ENCODE results near the gene DZIP1L. TPM values are rescaled to one million over a fixed set of nuclear protein-coding genes. Genes with fewer than 3 reads are reported as not detected.

The DZIP1L gene
- polyA plus RNA-seq, 2 of the 4 experiments (the other 2 are of a cell fraction), result 2.7 to 7.0 TPM

DNA sequence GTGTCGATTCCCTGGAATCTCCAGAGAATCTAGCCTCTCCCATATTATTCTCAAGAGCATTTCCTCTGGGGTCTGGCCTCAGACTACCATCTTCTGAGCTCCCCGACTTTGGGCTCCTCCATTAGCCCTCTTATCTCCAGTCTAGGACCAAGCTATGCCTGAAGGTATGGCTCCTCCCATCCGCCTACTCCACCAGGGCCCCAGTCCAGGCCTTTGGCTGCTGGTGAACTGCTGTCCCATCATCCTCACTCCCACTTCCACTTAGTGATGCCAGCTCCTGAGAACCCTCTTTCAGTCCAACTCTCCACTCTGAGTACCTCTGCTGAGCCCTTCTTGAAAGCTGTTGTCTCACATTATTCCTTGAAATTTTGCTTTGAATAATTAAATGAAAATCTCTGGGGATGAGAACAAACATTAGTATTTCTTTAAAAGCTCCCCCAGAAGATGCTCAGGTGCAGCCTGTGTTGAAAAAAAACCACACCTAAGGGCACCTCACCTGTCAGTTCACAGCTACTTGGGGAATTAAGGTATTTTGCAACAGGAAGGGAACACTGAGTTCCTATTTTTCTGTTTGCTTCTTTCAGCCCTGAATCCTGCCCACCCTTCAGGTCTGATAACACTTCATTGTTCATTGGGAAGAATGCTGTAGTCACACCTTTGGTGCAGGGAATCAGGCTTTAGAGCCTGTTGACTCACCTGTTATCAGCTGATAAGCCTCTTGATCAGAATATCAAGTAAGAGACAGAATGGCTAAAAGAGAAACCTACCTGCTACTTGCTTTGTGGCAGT lies 95.9 kb downstream of the DZIP1L start:
- no peak for FAIRE-seq
- POLR2A ChIA-PET, result no interaction called here
- TF ChIP-seq, protein P1, sequence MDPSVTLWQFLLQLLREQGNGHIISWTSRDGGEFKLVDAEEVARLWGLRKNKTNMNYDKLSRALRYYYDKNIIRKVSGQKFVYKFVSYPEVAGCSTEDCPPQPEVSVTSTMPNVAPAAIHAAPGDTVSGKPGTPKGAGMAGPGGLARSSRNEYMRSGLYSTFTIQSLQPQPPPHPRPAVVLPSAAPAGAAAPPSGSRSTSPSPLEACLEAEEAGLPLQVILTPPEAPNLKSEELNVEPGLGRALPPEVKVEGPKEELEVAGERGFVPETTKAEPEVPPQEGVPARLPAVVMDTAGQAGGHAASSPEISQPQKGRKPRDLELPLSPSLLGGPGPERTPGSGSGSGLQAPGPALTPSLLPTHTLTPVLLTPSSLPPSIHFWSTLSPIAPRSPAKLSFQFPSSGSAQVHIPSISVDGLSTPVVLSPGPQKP (IDR thresholded peaks at IDR 0.05; ENCODE audit: low read depth, low read length), result no peak
- TF ChIP-seq JUN (IDR thresholded peaks at IDR 0.05) (no peak), POLR2AphosphoS2 (conservative IDR thresholded peaks at IDR 0.05; ENCODE audit: low read length) (no peak), MYC (IDR thresholded peaks at IDR 0.05; ENCODE audit: borderline replicate concordance, low read length) (no peak), EHMT2 (IDR thresholded peaks at IDR 0.05; ENCODE audit: low read depth) (no peak), BHLHE40 (IDR thresholded peaks at IDR 0.05; ENCODE audit: low read depth, low read length) (no peak), HOXB5 (CRISPR knock-in tag; IDR thresholded peaks at IDR 0.05) (no peak), HEYL (CRISPR knock-in tag; IDR thresholded peaks at IDR 0.05) (no peak)
- TF ChIP-seq, protein P2, sequence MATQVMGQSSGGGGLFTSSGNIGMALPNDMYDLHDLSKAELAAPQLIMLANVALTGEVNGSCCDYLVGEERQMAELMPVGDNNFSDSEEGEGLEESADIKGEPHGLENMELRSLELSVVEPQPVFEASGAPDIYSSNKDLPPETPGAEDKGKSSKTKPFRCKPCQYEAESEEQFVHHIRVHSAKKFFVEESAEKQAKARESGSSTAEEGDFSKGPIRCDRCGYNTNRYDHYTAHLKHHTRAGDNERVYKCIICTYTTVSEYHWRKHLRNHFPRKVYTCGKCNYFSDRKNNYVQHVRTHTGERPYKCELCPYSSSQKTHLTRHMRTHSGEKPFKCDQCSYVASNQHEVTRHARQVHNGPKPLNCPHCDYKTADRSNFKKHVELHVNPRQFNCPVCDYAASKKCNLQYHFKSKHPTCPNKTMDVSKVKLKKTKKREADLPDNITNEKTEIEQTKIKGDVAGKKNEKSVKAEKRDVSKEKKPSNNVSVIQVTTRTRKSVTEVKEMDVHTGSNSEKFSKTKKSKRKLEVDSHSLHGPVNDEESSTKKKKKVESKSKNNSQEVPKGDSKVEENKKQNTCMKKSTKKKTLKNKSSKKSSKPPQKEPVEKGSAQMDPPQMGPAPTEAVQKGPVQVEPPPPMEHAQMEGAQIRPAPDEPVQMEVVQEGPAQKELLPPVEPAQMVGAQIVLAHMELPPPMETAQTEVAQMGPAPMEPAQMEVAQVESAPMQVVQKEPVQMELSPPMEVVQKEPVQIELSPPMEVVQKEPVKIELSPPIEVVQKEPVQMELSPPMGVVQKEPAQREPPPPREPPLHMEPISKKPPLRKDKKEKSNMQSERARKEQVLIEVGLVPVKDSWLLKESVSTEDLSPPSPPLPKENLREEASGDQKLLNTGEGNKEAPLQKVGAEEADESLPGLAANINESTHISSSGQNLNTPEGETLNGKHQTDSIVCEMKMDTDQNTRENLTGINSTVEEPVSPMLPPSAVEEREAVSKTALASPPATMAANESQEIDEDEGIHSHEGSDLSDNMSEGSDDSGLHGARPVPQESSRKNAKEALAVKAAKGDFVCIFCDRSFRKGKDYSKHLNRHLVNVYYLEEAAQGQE (IDR thresholded peaks at IDR 0.05), result no peak
- TF ChIP-seq, protein P3, sequence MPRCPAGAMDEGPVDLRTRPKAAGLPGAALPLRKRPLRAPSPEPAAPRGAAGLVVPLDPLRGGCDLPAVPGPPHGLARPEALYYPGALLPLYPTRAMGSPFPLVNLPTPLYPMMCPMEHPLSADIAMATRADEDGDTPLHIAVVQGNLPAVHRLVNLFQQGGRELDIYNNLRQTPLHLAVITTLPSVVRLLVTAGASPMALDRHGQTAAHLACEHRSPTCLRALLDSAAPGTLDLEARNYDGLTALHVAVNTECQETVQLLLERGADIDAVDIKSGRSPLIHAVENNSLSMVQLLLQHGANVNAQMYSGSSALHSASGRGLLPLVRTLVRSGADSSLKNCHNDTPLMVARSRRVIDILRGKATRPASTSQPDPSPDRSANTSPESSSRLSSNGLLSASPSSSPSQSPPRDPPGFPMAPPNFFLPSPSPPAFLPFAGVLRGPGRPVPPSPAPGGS (IDR thresholded peaks at IDR 0.05), result no peak
- TF ChIP-seq, protein P4, sequence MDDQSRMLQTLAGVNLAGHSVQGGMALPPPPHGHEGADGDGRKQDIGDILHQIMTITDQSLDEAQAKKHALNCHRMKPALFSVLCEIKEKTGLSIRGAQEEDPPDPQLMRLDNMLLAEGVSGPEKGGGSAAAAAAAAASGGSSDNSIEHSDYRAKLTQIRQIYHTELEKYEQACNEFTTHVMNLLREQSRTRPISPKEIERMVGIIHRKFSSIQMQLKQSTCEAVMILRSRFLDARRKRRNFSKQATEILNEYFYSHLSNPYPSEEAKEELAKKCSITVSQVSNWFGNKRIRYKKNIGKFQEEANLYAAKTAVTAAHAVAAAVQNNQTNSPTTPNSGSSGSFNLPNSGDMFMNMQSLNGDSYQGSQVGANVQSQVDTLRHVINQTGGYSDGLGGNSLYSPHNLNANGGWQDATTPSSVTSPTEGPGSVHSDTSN (IDR thresholded peaks at IDR 0.05), result no peak
- WGBS (ENCODE audit: missing lambda C conversion rate), result 68% methylated on average over 3 of the region's 3 CpGs
- no peak overlapping the region for H3K27ac ChIP-seq
- ATAC-seq, result no peak
- no peaks in the 10 kb centered on the region for H3K9me3 ChIP-seq
- CTCF ChIA-PET, result no interaction called here
- no peak overlapping the region for H3K4me2 ChIP-seq
- no peaks in the 10 kb centered on the region for H3K4me1 ChIP-seq
- no peak for DNase-seq (ENCODE audit: low read depth in 1 of 2, low spot score in 1 of 2)
- H3K4me3 ChIP-seq, result no peak overlapping the region

DNA sequence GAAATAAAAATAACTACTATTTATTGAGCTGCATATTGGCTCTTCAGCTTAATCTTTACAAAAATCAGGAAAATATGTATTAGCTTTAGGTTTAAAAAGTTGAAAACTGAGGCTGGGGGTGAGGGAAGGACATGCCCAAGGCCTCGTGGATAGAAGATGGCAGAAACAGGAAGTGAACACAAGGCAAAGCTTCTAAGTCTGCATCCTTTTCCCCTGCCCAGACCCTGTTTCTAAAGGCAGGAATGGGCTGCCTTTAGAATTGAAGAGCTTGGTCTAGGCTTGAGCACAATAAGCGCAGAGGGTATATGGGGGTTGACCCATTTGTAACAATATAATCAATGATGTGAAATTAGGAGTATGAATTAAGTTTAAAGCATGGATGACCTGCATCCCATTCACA lies 99.3 kb downstream of the DZIP1L start:
- H3K4me2 ChIP-seq, result no peak overlapping the region
- no peak overlapping the region for H3K27ac ChIP-seq
- no peaks in the 10 kb centered on the region for H3K4me1 ChIP-seq
- FAIRE-seq, result no peak
- CTCF ChIA-PET, result no interaction called here
- no peak for ATAC-seq
- DNase-seq (ENCODE audit: low read depth in 1 of 2, low spot score in 1 of 2), result no peak
- POLR2A ChIA-PET, result no interaction called here
- no peak overlapping the region for H3K4me3 ChIP-seq
- H3K9me3 ChIP-seq, result no peaks in the 10 kb centered on the region
- 61% methylated on average over 2 of the region's 2 CpGs for WGBS (ENCODE audit: missing lambda C conversion rate)
- TF ChIP-seq, protein P5, sequence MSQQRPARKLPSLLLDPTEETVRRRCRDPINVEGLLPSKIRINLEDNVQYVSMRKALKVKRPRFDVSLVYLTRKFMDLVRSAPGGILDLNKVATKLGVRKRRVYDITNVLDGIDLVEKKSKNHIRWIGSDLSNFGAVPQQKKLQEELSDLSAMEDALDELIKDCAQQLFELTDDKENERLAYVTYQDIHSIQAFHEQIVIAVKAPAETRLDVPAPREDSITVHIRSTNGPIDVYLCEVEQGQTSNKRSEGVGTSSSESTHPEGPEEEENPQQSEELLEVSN (IDR thresholded peaks at IDR 0.05; ENCODE audit: borderline replicate concordance, low read depth), result no peak
- TF ChIP-seq, protein P6, sequence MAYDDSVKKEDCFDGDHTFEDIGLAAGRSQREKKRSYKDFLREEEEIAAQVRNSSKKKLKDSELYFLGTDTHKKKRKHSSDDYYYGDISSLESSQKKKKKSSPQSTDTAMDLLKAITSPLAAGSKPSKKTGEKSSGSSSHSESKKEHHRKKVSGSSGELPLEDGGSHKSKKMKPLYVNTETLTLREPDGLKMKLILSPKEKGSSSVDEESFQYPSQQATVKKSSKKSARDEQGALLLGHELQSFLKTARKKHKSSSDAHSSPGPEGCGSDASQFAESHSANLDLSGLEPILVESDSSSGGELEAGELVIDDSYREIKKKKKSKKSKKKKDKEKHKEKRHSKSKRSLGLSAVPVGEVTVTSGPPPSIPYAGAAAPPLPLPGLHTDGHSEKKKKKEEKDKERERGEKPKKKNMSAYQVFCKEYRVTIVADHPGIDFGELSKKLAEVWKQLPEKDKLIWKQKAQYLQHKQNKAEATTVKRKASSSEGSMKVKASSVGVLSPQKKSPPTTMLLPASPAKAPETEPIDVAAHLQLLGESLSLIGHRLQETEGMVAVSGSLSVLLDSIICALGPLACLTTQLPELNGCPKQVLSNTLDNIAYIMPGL (CRISPR knock-in tag; IDR thresholded peaks at IDR 0.05; ENCODE audit: borderline replicate concordance), result no peak
- no peak for TF ChIP-seq PHF8 (IDR thresholded peaks at IDR 0.05; ENCODE audit: borderline replicate concordance, low read depth)
- TF ChIP-seq ESRRA (IDR thresholded peaks at IDR 0.05; ENCODE audit: borderline replicate concordance, low read length), result no peak
- TF ChIP-seq TP53 (CRISPR knock-in tag; IDR thresholded peaks at IDR 0.05), result no peak
- TF ChIP-seq, protein P2 (IDR thresholded peaks at IDR 0.05), result no peak
- no peak for TF ChIP-seq RCOR1 (IDR thresholded peaks at IDR 0.05; ENCODE audit: low read depth, low read length)
- TF ChIP-seq EHMT2 (IDR thresholded peaks at IDR 0.05; ENCODE audit: low read depth), result no peak
- TF ChIP-seq KDM5A (IDR thresholded peaks at IDR 0.05), result no peak
- TF ChIP-seq RNF2 (IDR thresholded peaks at IDR 0.05; ENCODE audit: borderline replicate concordance, low read depth), result no peak
- TF ChIP-seq GATA3 (IDR thresholded peaks at IDR 0.05; ENCODE audit: borderline replicate concordance), result no peak
- TF ChIP-seq HDAC2 (IDR thresholded peaks at IDR 0.05), result no peak
- no peak for TF ChIP-seq HOXB13 (CRISPR knock-in tag; IDR thresholded peaks at IDR 0.05; ENCODE audit: low read depth)
